Kidney (tissue), 14 donors: ENCODE measurements around the gene INCENP. TPM values are rescaled to one million over a fixed set of nuclear protein-coding genes. Genes with fewer than 3 reads are reported as not detected.

ENCODE experiments used
- DNase-seq, 5 donors: peaks; one replicate each; pipeline ENCODE4 v3.0.0-alpha.2; 2013 to 2020
- FAIRE-seq: peaks from 2 replicates; lab custom pipeline; 2012; peaks lifted over from hg19 to GRCh38; lab: Jason Lieb, UNC
- H3K27ac ChIP-seq, 2 donors: one replicate each; pipeline ENCODE4 v1.7.0; 2013; ENCODE audit warnings: low read depth in 2 of 2, low read length in 2 of 2, inconsistent platforms in 1 of 2
- H3K27me3 ChIP-seq: one replicate; pipeline ENCODE4 v1.7.1; 2013; ENCODE audit warnings: low read length, inconsistent platforms; ENCODE audit not compliant: control insufficient read depth, insufficient read depth
- H3K36me3 ChIP-seq, 3 donors: one replicate each; pipeline versions ENCODE4 v1.7.0 to v1.7.1; 2013; ENCODE audit warnings: low read length in 3 of 3, control low read depth in 1 of 3, inconsistent platforms in 1 of 3; ENCODE audit not compliant: insufficient read depth in 3 of 3, control insufficient read depth in 2 of 3
- H3K4me1 ChIP-seq, 3 donors: one replicate each; pipeline versions ENCODE4 v1.7.0 to v1.7.1; 2013; ENCODE audit warnings: low read length in 3 of 3, inconsistent platforms in 1 of 3, low read depth in 1 of 3; ENCODE audit not compliant: control insufficient read depth in 2 of 3, insufficient read depth in 2 of 3
- H3K4me3 ChIP-seq, 3 donors: one replicate each; pipeline versions ENCODE4 v1.7.0 to v1.8.1; 2013; ENCODE audit warnings: low read length in 3 of 3, control low read depth in 1 of 3, inconsistent platforms in 1 of 3
- H3K9ac ChIP-seq, 3 donors: one replicate each; pipeline versions ENCODE4 v1.7.0 to v1.7.1; 2013; ENCODE audit warnings: low read length in 3 of 3, control low read depth in 1 of 3, inconsistent platforms in 1 of 3
- H3K9me3 ChIP-seq, 3 donors: one replicate each; pipeline versions ENCODE4 v1.7.0 to v1.7.1; 2013; ENCODE audit warnings: low read length in 3 of 3, control low read depth in 1 of 3, inconsistent platforms in 1 of 3; ENCODE audit not compliant: control insufficient read depth in 2 of 3, insufficient read depth in 1 of 3
- CTCF ChIP-seq: IDR thresholded peaks from 3 replicates; pipeline ENCODE4 v1.5.1; 2012; ENCODE audit warnings: mild to moderate bottlenecking, moderate library complexity, borderline replicate concordance; ENCODE audit not compliant: insufficient read depth; ENCODE audit errors: extremely low read depth
- intact Hi-C: fragments of 100-400 bp; cut with DNase I; formaldehyde crosslinking; loops from one replicate; pipeline ENCODE4 v1.11.1; 2022
- polyA plus RNA-seq: library from polyadenylated mRNA; stranded (reverse); fragments of 350-450 nt; fragmentation: Illumina TruSeq; extraction: RNeasy Lipid Tissue Mini Kit (QIAGEN cat#74804); gene quantifications from one replicate; pipeline ENCODE4 v1.2.3, GENCODE V29; 2014; ENCODE audit warnings: low read depth, low replicate concordance; ENCODE audit not compliant: insufficient read depth
- total RNA-seq: library from RNA; stranded (reverse); fragmentation: NEBNext Ultra II Directional; extraction: Animal tissue kit (Norgen Biotek cat#: 25700); gene quantifications from one replicate; pipeline ENCODE4 v1.2.1, GENCODE V29; 2021
- donor health status: control.
- donor health status: control.
- donor health status: control.
- donor health status: control.
- donor health status: control.
- donor health status: DM: yes; HTN: yes; CAD: no.
- donor health status: Normal renal cell carcinoma (clear cell type).

Gene INCENP
- total and polyA plus RNA-seq, 2 donors from 2014 or later = 2.9 to 17.5 TPM

DNA sequence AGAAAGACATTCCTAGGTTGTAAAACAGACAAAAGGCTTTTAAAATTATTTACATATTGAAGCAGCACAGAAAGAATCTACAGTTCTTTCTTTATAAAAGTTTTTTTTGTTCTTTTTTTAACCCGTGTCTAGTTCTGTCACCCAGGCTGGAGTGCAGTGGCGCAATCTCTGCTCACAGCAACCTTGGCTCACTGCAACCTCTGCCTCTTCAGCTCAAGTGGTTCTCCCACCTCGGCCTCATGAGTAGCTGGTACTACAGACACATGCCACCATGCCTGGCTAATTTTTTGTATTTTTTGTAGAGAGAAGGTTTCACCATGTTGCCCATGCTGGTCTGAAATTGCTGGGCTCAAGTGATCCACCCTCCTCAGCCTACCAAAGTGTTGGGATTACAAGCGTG, 3.8 kb upstream of the INCENP start:
- Histone ChIP-seq H3K27me3 (no peaks in the 10 kb centered on the region), H3K27ac (no peak overlapping the region), H3K36me3 (no peaks in the 10 kb centered on the region), H3K4me1 (peaks cover 2 to 6% (median 5%) of the 10 kb centered on the region in 3 donors), H3K9me3 (peaks cover 0 to 7% (median 0%) of the 10 kb centered on the region in 3 donors), H3K9ac (no peak overlapping the region), H3K4me3 (no peak overlapping the region)
- TF ChIP-seq CTCF = no peak
- intact Hi-C loops = no loop called here
- DNase-seq (no peak), FAIRE-seq (no peak)

DNA sequence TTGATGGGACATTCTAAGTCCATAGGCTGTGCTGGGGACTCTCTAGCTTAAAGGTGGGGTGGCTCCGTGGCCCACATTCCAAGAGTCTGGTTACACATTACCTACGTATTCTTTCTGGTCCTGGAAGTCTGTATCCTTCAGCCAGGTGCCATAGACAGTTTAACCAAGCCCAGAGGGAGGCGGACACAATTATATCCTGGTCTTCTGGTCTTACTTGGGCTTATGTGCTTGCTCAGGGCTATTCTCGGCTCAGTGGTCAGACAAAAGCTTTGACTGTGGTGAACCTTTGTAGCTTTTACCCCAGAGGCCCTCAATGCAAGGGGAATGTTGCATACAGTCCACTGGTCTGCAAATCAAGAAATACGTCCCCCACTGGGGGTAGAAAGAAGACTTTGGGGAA, 3.4 kb upstream of the INCENP start:
- Histone ChIP-seq H3K27ac (no peak overlapping the region), H3K9me3 (peaks cover 0 to 7% (median 0%) of the 10 kb centered on the region in 3 donors), H3K36me3 (no peaks in the 10 kb centered on the region), H3K9ac (no peak overlapping the region), H3K27me3 (no peaks in the 10 kb centered on the region), H3K4me1 (peaks cover 4 to 8% (median 6%) of the 10 kb centered on the region in 3 donors), H3K4me3 (no peak overlapping the region)
- no peak for FAIRE-seq
- TF ChIP-seq CTCF = no peak
- intact Hi-C loops = no loop called here
- DNase-seq = peak in 2 of 5 donors; percentile 26 to 48

- intact Hi-C loops = no loop called here
- no peak for TF ChIP-seq CTCF
- H3K27ac ChIP-seq = no peak overlapping the region
- peaks cover 4 to 8% (median 6%) of the 10 kb centered on the region in 3 donors for H3K4me1 ChIP-seq
- H3K36me3 ChIP-seq = no peaks in the 10 kb centered on the region
- no peaks in the 10 kb centered on the region for H3K9me3 ChIP-seq
- peak in 2 of 5 donors; percentile 13 to 33 for DNase-seq
- no peak overlapping the region for H3K4me3 ChIP-seq
- FAIRE-seq = no peak
- no peak overlapping the region for H3K9ac ChIP-seq
- H3K27me3 ChIP-seq = no peaks in the 10 kb centered on the region
Observed at GRCh38 chr11:62122076-62122475, 1.7 kb upstream of the INCENP start.
